Thoracic aorta (tissue), 2 donors: Measurements from ENCODE around the gene TUBE1. TPM values are rescaled to one million over a fixed set of nuclear protein-coding genes. Genes with fewer than 3 reads are reported as not detected.

Source experiments
- ATAC-seq: fragments of 150-250 bp; one replicate; pipeline ENCODE4 v1.8.0; 2017; ENCODE audit warnings: low read depth; ENCODE audit not compliant: insufficient number of reproducible peaks, low FRiP score
- DNase-seq: peaks from one replicate; pipeline ENCODE4 v3.0.0-alpha.2; 2020; ENCODE audit warnings: low spot score
- H3K27ac ChIP-seq, 2 donors: fragments of 200-600 bp; sonication (generic); 1 replicate in 1 of 2; 2 replicates in 1 of 2; pipeline ENCODE4 v1.5.1; 2016; ENCODE audit warnings: mild to moderate bottlenecking in 2 of 2, moderate library complexity in 2 of 2
- H3K27me3 ChIP-seq: fragments of 200-600 bp; sonication (generic); replicated peaks from 2 replicates; pipeline ENCODE4 v1.6.0; 2016; ENCODE audit warnings: mild to moderate bottlenecking; ENCODE audit not compliant: insufficient read depth
- H3K36me3 ChIP-seq: fragments of 200-600 bp; sonication (generic); one replicate; pipeline ENCODE4 v1.5.1; 2016
- H3K4me1 ChIP-seq, 2 donors: fragments of 200-600 bp; sonication (generic); 1 replicate in 1 of 2; 2 replicates in 1 of 2; pipeline versions ENCODE4 v1.5.1 to v1.6.0; 2016; ENCODE audit warnings: low read depth in 2 of 2, mild to moderate bottlenecking in 1 of 2; ENCODE audit not compliant: control insufficient read depth in 1 of 2
- H3K4me3 ChIP-seq: fragments of 200-600 bp; sonication (generic); 2 replicates; pipeline ENCODE4 v1.5.1; 2016; ENCODE audit warnings: mild to moderate bottlenecking
- H3K9me3 ChIP-seq: fragments of 200-600 bp; sonication (generic); 2 replicates; pipeline ENCODE4 v1.5.1; 2016
- total RNA-seq, 2 donors: library from RNA; depleted of rRNA; stranded (reverse); fragments of >200 nt; gene quantifications; one replicate each; pipeline versions ENCODE4 v1.1.0 to v1.2.3, GENCODE V29; 2016
- TF ChIP-seq, protein P1 (sequence below): fragments of 200-600 bp; sonication (generic); IDR thresholded peaks from one replicate; pipeline ENCODE4 v1.5.1; 2019; ENCODE audit warnings: antibody characterized with exemption

Gene TUBE1
- total RNA-seq, 2 donors from 2014 or later, result 27.3 to 33.4 TPM

DNA sequence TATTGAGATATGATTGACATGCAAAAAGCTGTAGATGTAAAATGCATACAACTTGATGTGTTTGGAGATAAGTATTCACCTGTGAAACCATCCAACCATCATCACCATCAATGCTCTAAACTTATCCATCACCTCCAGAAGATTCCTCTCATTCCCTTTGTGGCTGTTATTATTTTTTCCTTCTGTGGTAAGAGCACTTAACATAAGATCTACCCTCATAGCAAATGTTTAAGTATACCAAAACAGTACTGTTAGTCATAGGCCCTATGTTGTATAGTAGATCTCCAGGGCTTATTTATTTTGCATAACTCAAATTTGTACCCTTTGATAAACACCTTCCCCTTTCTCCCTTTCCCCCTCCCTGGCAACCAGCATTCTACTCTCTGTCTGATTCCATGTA is 64.5 kb downstream of the TUBE1 start:
- Histone ChIP-seq H3K4me1 (peaks cover 7 to 23% of the 10 kb centered on the region in 2 donors), H3K36me3 (no peaks in the 10 kb centered on the region), H3K27ac (no peak overlapping the region), H3K4me3 (no peak overlapping the region), H3K27me3 (no peaks in the 10 kb centered on the region), H3K9me3 (no peaks in the 10 kb centered on the region)
- TF ChIP-seq, protein P1, sequence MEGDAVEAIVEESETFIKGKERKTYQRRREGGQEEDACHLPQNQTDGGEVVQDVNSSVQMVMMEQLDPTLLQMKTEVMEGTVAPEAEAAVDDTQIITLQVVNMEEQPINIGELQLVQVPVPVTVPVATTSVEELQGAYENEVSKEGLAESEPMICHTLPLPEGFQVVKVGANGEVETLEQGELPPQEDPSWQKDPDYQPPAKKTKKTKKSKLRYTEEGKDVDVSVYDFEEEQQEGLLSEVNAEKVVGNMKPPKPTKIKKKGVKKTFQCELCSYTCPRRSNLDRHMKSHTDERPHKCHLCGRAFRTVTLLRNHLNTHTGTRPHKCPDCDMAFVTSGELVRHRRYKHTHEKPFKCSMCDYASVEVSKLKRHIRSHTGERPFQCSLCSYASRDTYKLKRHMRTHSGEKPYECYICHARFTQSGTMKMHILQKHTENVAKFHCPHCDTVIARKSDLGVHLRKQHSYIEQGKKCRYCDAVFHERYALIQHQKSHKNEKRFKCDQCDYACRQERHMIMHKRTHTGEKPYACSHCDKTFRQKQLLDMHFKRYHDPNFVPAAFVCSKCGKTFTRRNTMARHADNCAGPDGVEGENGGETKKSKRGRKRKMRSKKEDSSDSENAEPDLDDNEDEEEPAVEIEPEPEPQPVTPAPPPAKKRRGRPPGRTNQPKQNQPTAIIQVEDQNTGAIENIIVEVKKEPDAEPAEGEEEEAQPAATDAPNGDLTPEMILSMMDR, result no peak
- no peak for DNase-seq
- no peak for ATAC-seq

DNA sequence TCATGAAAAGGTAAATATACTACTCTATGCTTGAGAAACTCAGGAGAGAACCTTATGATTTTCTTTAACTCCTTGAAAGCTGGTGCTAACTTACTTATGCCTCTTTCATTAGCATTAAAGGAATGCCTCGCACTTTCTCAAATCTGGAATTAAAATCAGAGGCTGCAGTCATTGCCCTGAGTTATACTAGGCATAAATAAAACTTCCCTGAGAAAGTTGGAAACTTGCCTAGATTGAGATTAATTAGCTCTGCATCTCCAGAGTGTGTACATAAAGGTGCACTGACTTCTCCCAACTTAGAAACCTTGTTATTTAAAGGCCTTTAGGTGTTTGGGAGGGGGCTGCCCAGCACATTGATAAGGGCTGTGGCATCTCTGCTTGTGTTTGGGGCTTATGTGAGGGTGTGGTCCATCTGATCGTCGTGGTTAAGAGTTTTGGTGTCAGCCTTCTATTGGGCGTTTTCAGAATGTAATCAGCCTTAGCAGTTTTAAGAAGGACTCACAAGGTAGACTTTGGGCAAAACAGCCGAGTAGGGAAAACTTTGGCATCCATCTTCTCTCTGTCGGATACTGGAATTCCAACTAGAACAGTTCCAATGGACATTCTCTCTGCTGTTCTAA is 65.5 kb downstream of the TUBE1 start:
- ATAC-seq, result no peak

More for the DNA sequence above, 65.5 kb downstream of the TUBE1 start:
- Histone ChIP-seq H3K4me1 (peaks cover 7 to 30% of the 10 kb centered on the region in 2 donors), H3K9me3 (no peaks in the 10 kb centered on the region), H3K27me3 (no peaks in the 10 kb centered on the region), H3K27ac (no peak overlapping the region), H3K4me3 (no peak overlapping the region), H3K36me3 (no peaks in the 10 kb centered on the region)
- TF ChIP-seq, protein P1, result no peak
- no peak for DNase-seq

Other genes starting within 250 kb of the TUBE1 start
- gene FYN, start 214.0 kb downstream of the TUBE1 start, total RNA-seq, result 10 to 100 TPM; 55.5 to 72.5 TPM
- not detected for gene CCN6, start 33.4 kb downstream of the TUBE1 start, total RNA-seq
- gene FAM229B, start 109 bp upstream of the TUBE1 start, total RNA-seq, result 10 to 100 TPM; 11.3 to 23.7 TPM
- 10 to 100 TPM; 34.9 to 66.7 TPM for gene LAMA4, start 167.1 kb upstream of the TUBE1 start, total RNA-seq